ENCODE measurements around the gene PARP8.

DNA sequence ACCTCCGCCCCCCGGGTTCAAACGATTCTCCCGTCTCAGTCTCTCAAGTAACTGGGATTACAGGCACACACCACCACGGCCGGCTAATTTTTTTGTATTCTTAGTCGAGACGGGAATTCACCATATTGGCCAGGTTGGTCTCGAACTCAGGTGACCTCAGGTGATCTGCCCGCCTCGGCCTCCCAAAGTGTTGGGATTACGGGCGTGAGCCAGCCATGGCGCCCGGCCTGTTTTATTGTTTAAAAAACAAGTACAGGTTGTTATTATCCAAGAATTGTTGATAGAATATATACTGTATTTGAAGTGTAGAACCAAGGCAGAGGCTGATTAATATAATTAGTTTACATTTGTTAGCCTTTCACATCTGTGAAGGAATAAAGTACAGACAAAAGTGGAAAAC lies 8.9 kb downstream of the PARP8 start:
- TF ChIP-seq POLR2AphosphoS5 (IDR thresholded peaks at IDR 0.05; ENCODE audit: low read depth, low read length), result no peak
- TF ChIP-seq REST (IDR thresholded peaks at IDR 0.05; ENCODE audit: insufficient read depth in 1 of 2, low read depth in 2 of 2, low read length in 2 of 2), result no peak
- no peak for TF ChIP-seq TAF1 (IDR thresholded peaks at IDR 0.05; ENCODE audit: borderline replicate concordance, insufficient read depth, low read length)
- TF ChIP-seq FOXP2 (optimal IDR thresholded peaks at IDR 0.05; ENCODE audit: borderline replicate concordance, extremely low read depth, extremely low read length, insufficient read depth), result no peak
- no peak for TF ChIP-seq SIN3A (IDR thresholded peaks at IDR 0.05; ENCODE audit: borderline replicate concordance, insufficient read depth, low read length)
